Fibroblast of gingiva (primary cell): ENCODE measurements around the gene ZNF480.
"Not testable (repeated sequence)": the region's sequence is repeated elsewhere in the genome, so short reads cannot be mapped to it uniquely, and the experiment has no call there.

Experiments used
- DNase-seq: peaks from one replicate; pipeline ENCODE4 v3.0.0-alpha.2; 2011; ENCODE audit warnings: low read depth

Gene ZNF480

DNA sequence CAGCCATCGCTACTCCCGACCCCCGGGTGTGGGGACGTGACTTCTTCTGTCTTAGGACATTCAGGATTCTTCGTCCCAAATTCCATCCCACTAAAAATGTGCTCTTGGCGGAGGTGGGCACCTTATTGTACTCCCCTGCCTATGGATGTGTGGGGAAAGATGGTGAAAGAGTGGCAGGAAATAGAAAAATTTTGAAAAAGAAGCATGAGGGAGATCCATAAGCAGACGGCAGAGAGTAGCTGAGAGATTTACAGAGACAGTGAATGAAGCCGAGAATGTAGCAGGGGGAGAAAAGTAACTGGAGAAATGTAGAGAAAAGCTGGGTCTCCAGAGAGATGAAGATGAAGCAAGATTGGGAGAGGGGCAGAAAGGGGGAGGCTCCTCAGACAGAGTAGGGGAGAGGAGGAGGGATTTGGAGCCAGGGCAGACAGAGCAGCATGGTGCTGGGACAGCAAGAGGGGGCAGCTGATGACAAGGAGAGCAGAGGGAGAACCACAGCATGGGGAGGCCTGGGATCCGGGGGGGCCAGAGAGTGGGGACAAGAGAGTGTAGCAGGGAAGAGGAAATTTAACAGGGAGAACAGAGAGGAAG, 39.9 kb downstream of the ZNF480 start:
- DNase-seq, result peak; percentile 3

DNA sequence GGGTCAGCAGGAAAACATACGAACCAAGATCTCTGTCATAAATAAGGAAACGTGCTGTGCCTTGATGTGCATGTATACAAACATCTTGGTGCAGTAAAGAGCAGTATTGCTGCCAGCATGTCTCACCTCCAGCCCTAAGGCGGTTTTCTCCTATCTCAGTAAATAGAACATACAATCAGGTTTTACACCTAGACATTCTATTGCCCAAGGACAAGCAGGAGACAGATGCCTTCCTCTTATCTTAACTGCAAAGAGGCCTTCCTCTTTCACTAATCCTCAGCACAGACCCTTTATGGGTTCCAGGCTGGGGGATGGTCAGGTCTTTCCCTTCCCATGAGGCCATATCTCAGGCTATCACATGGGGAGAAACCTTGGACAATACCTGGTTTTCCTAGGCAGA, 42.1 kb downstream of the ZNF480 start:
- DNase-seq, result not testable (repeated sequence)

- DNase-seq, result no peak
Measured at GRCh38 chr19:52343548-52343947, 46.6 kb downstream of the ZNF480 start.

- no peak for DNase-seq
Measured at GRCh38 chr19:52345162-52345561, 48.2 kb downstream of the ZNF480 start.

DNA sequence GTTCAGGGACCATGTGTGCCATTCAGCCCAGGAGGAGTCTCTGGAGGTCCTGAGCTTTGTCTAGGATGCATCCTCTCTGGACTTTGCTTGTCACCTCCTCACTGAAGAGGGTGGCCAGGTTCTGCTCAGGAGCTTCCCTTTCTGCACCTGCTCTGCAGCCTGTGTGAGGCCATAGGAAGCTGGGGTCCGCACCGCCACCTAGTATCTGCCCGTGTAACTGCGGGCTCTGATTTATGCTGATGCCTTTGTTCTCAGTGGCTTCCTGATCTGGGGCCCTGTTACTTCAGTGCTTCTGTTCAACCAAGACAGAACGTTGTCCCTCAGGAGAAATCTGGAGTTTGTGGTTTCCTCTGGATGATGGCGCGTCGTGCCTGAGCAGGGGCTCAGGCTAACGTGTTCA, 54.5 kb downstream of the ZNF480 start:
- DNase-seq, result no peak

- DNase-seq, result no peak
Measured at GRCh38 chr19:52366414-52366824, 69.5 kb downstream of the ZNF480 start.

DNA sequence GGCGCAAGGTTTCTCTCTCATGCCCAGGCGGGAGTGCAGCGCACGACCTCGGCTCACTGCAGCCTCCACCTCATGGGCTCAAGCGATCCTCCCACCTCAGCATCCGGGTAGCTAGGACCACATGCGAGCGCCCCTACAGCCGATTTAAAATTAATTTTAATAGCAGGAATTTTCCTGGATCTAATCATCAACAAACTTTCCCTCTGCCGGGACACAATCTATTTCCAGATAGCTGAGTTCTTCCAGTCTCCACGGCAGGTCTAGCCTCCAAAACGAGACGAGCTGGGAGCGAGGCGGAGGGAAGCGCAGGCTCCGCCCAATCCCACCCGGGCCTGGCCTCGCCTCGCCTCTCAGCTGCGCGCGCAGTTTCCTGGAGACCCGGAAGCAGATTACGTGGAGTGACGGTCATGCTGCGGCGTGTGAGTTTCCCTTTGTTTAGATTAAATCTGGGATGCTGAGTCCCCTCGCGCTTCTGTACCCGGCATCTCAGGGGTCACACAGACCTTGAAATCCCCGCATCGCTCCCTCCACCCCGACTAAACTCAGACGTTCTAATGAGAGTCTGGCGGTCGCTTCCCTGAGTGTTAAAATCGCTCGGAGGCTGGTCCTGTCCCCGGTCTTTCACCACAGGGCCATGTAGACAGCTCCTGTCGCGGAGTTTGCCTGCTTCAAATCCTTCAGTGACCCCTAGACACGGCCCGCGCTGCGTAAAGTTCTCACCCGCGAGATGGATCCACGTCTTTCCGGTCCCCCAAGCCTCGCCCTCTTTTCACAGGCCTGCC, 72.8 kb downstream of the ZNF480 start, which contains the start of gene ZNF880:
Gene ZNF880 (plus strand): TSS at position 365 of the 782 bp plus-strand sequence. CDS start 43 bp downstream, at position 408.
- DNase-seq, result peak; percentile 91

- DNase-seq, result no peak
Measured at GRCh38 chr19:52370341-52370710, 73.4 kb downstream of the ZNF480 start.
